ENCODE results near the gene DNAJC16. TPM values are rescaled to one million over a fixed set of nuclear protein-coding genes. Genes with fewer than 3 reads are reported as not detected.

The DNAJC16 gene
- total and polyA plus RNA-seq, 2 of the 13 experiments (the other 11 are each of a cell fraction or from before 2014, with no cell fraction given): 11.4 to 15.4 TPM

GRCh38 chr1:15618655-15619525, 92.2 kb downstream of the DNAJC16 start (continued):
- TF ChIP-seq SRSF4 (IDR thresholded peaks at IDR 0.05; ENCODE audit: low read depth, low read length, poor library complexity, severe bottlenecking) (no peak), SNRNP70 (IDR thresholded peaks at IDR 0.05; ENCODE audit: low read depth, low read length) (no peak), HMGXB4 (CRISPR knock-in tag; IDR thresholded peaks at IDR 0.05; ENCODE audit: borderline replicate concordance in 1 of 2, low read depth in 1 of 2) (peak; percentile 30 to 70; a peak in 2 of 4 replicates), RARA (CRISPR knock-in tag; IDR thresholded peaks at IDR 0.05) (peak; percentile 89), RBM22 (optimal IDR thresholded peaks at IDR 0.05; ENCODE audit: low read length) (no peak), PTBP1 (IDR thresholded peaks at IDR 0.05; ENCODE audit: low read depth, low read length, poor library complexity, severe bottlenecking) (no peak), KAT7 (CRISPR knock-in tag; IDR thresholded peaks at IDR 0.05; ENCODE audit: borderline replicate concordance) (no peak), ZNF253 (CRISPR knock-in tag; IDR thresholded peaks at IDR 0.05; ENCODE audit: borderline replicate concordance) (no peak), ETV6 (CRISPR knock-in tag; conservative IDR thresholded peaks at IDR 0.05) (no peak), MTA3 (CRISPR knock-in tag; IDR thresholded peaks at IDR 0.05) (no peak), KDM2A (CRISPR knock-in tag; IDR thresholded peaks at IDR 0.05; ENCODE audit: borderline replicate concordance, low read depth) (no peak), ZNF749 (CRISPR knock-in tag; IDR thresholded peaks at IDR 0.05; ENCODE audit: borderline replicate concordance) (peak; percentile 32; the same call in 1 of the 2 replicates), SIN3A (IDR thresholded peaks at IDR 0.05; ENCODE audit: borderline replicate concordance, low read depth, low read length) (no peak; the same call in 1 of the 2 replicates), ONECUT2 (CRISPR knock-in tag; IDR thresholded peaks at IDR 0.05) (no peak), ZNF878 (CRISPR knock-in tag; IDR thresholded peaks at IDR 0.05) (no peak; the same call in 1 of the 2 replicates), ZNF614 (CRISPR knock-in tag; IDR thresholded peaks at IDR 0.05; ENCODE audit: borderline replicate concordance) (peak; percentile 87), SMARCC2 (IDR thresholded peaks at IDR 0.05) (0 out of 2 replicates have a peak, but pooled peaks have one; percentile 31), AGO2 (optimal IDR thresholded peaks at IDR 0.05; ENCODE audit: low read depth, low read length) (no peak), ZNF550 (CRISPR knock-in tag; IDR thresholded peaks at IDR 0.05; ENCODE audit: borderline replicate concordance) (no peak), ZNF207 (IDR thresholded peaks at IDR 0.05; ENCODE audit: borderline replicate concordance) (no peak), ZNF335 (CRISPR knock-in tag; IDR thresholded peaks at IDR 0.05) (peak; percentile 67; the same call in 1 of the 2 replicates), ZNF513 (CRISPR knock-in tag; conservative IDR thresholded peaks at IDR 0.05) (no peak)
- TF ChIP-seq, protein P1, sequence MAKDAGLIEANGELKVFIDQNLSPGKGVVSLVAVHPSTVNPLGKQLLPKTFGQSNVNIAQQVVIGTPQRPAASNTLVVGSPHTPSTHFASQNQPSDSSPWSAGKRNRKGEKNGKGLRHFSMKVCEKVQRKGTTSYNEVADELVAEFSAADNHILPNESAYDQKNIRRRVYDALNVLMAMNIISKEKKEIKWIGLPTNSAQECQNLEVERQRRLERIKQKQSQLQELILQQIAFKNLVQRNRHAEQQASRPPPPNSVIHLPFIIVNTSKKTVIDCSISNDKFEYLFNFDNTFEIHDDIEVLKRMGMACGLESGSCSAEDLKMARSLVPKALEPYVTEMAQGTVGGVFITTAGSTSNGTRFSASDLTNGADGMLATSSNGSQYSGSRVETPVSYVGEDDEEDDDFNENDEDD (CRISPR knock-in tag; IDR thresholded peaks at IDR 0.05; ENCODE audit: borderline replicate concordance): peak; percentile 35; the same call in 1 of the 2 replicates

Measured in HepG2 (cell line).